SK-N-SH (cell line): ENCODE measurements around the gene TMTC2. TPM values are rescaled to one million over a fixed set of nuclear protein-coding genes. Genes with fewer than 3 reads are reported as not detected.

Experiments
- CTCF ChIA-PET: fragments of 300-600, 350-600 bp; formaldehyde crosslinking; extraction: SDS; loops from one replicate; lab custom pipeline; 2021; lab: Yijun Ruan, JAX
- POLR2A ChIA-PET: fragments of 350-600 bp; sonication (Branson Sonifier 250); formaldehyde crosslinking; extraction: SDS; loops from one replicate; lab custom pipeline; 2020; ENCODE audit warnings: antibody characterized with exemption, inconsistent platforms; lab: Yijun Ruan, JAX
- DNase-seq: peaks from one replicate; pipeline ENCODE4 v3.0.0; 2012
- H2AFZ ChIP-seq: fragments of 200-600 bp; sonication (generic); 2 replicates; pipeline ENCODE4 v1.8.1; 2016; ENCODE audit warnings: antibody characterized with exemption, mild to moderate bottlenecking, low read depth
- H3F3A ChIP-seq: fragments of 200-600 bp; sonication (generic); replicated peaks from 2 replicates; pipeline ENCODE3; 2016; ENCODE audit warnings: antibody characterized with exemption, mild to moderate bottlenecking; ENCODE audit not compliant: insufficient read depth
- H3K27ac ChIP-seq, 2 experiments: fragments of 200-500 bp in 1 of 2; fragments of 200-600 bp in 1 of 2; sonication (Bioruptor generic) in 1 of 2; sonication (generic), shearing (Covaris generic) in 1 of 2; 2 replicates each; pipeline versions ENCODE4 v1.5.1 to v1.6.1; 2014 to 2016; ENCODE audit warnings: low read depth in 2 of 2, inconsistent platforms in 1 of 2, low read length in 1 of 2, mild to moderate bottlenecking in 1 of 2, mixed read lengths in 1 of 2
- H3K27me3 ChIP-seq: fragments of 200-600 bp; sonication (generic), shearing (Covaris generic); 2 replicates; pipeline ENCODE4 v1.6.1; 2016; ENCODE audit warnings: mixed run types; ENCODE audit not compliant: insufficient read depth
- H3K36me3 ChIP-seq, 2 experiments: fragments of 200-500 bp in 1 of 2; fragments of 200-600 bp in 1 of 2; sonication (Bioruptor generic) in 1 of 2; sonication (generic) in 1 of 2; replicated peaks in 1 of 2; 2 replicates each; pipeline versions ENCODE3 to v1.5.1; 2014 to 2016; ENCODE audit warnings: low read length in 1 of 2, mild to moderate bottlenecking in 1 of 2; ENCODE audit not compliant: insufficient read depth in 2 of 2, control insufficient read depth in 1 of 2
- H3K4me1 ChIP-seq, 2 experiments: fragments of 200-500 bp in 1 of 2; fragments of 200-600 bp in 1 of 2; sonication (Bioruptor generic) in 1 of 2; sonication (generic), shearing (Covaris generic) in 1 of 2; 2 replicates each; pipeline versions ENCODE4 v1.5.1 to v1.6.1; 2014 to 2016; ENCODE audit warnings: low read depth in 1 of 2, low read length in 1 of 2, mixed run types in 1 of 2; ENCODE audit not compliant: insufficient read depth in 2 of 2, control insufficient read depth in 1 of 2
- H3K4me2 ChIP-seq: fragments of 200-600 bp; sonication (generic), shearing (Covaris generic); 2 replicates; pipeline ENCODE4 v1.6.1; 2017; ENCODE audit warnings: mixed run types
- H3K4me3 ChIP-seq, 2 experiments: fragments of 200-500 bp in 1 of 2; fragments of 200-600 bp in 1 of 2; sonication (Bioruptor generic) in 1 of 2; sonication (generic), shearing (Covaris generic) in 1 of 2; 2 replicates each; pipeline versions ENCODE4 v1.5.1 to v1.8.1; 2014 to 2016; ENCODE audit warnings: low read depth in 2 of 2, inconsistent platforms in 1 of 2, low read length in 1 of 2, mild to moderate bottlenecking in 1 of 2, mixed read lengths in 1 of 2, moderate library complexity in 1 of 2
- H3K79me2 ChIP-seq: fragments of 200-600 bp; sonication (generic); 2 replicates; pipeline ENCODE4 v1.8.1; 2017; ENCODE audit warnings: mild to moderate bottlenecking; ENCODE audit not compliant: insufficient read depth
- H3K9ac ChIP-seq: fragments of 200-600 bp; sonication (generic); 2 replicates; pipeline ENCODE4 v1.6.1; 2017; ENCODE audit warnings: mixed run types
- H3K9me2 ChIP-seq: fragments of 200-600 bp; sonication (generic); 2 replicates; pipeline ENCODE4 v1.6.1; 2017; ENCODE audit warnings: mixed run types
- H3K9me3 ChIP-seq: fragments of 200-600 bp; sonication (generic); 2 replicates; pipeline ENCODE4 v1.6.1; 2017; ENCODE audit warnings: mixed run types, mild to moderate bottlenecking, moderate library complexity
- H4K20me1 ChIP-seq: fragments of 200-600 bp; sonication (generic); 2 replicates; pipeline ENCODE4 v1.6.1; 2017; ENCODE audit warnings: mild to moderate bottlenecking, mixed run types; ENCODE audit not compliant: insufficient read depth
- CHD2 ChIP-seq: fragments of 150-350 bp; IDR thresholded peaks from 2 replicates; pipeline ENCODE4 v1.6.1; 2018; ENCODE audit warnings: low read length; ENCODE audit not compliant: partially characterized antibody
- EP300 ChIP-seq, 2 experiments: IDR thresholded peaks; 2 replicates each; pipeline versions ENCODE4 v1.4.0 to v1.6.1; 2012; ENCODE audit warnings: borderline replicate concordance in 1 of 2, low read depth in 1 of 2, low read length in 1 of 2
- FOSL2 ChIP-seq: IDR thresholded peaks from 2 replicates; pipeline ENCODE4 v1.4.0; 2012; ENCODE audit warnings: low read depth, mild to moderate bottlenecking, moderate library complexity, borderline replicate concordance
- FOXJ3 ChIP-seq: sonication (generic); formaldehyde crosslinking; IDR thresholded peaks from 2 replicates; pipeline ENCODE4 v1.5.1; 2020; ENCODE audit warnings: mild to moderate bottlenecking, missing genetic modification reagents
- GABPA ChIP-seq: IDR thresholded peaks from 2 replicates; pipeline ENCODE4 v1.4.0; 2012; ENCODE audit warnings: low read depth, mild to moderate bottlenecking
- JUND ChIP-seq: IDR thresholded peaks from 2 replicates; pipeline ENCODE4 v1.4.0; 2012
- MEF2A ChIP-seq: IDR thresholded peaks from 2 replicates; pipeline ENCODE4 v1.4.0; 2012; ENCODE audit warnings: low read depth, borderline replicate concordance
- NFIC ChIP-seq: IDR thresholded peaks from 2 replicates; pipeline ENCODE4 v1.4.0; 2012; ENCODE audit warnings: borderline replicate concordance
- POLR2AphosphoS5 ChIP-seq: IDR thresholded peaks from 2 replicates; pipeline ENCODE4 v1.6.1; 2012; ENCODE audit warnings: low read depth, low read length
- RAD21 ChIP-seq: IDR thresholded peaks from 2 replicates; pipeline ENCODE4 v1.6.1; 2012; ENCODE audit warnings: mild to moderate bottlenecking, low read length
- RXRA ChIP-seq: IDR thresholded peaks from 2 replicates; pipeline ENCODE4 v1.4.0; 2012; ENCODE audit warnings: low read depth, mild to moderate bottlenecking, borderline replicate concordance
- SIN3A ChIP-seq: IDR thresholded peaks from 2 replicates; pipeline ENCODE4 v1.6.1; 2012; ENCODE audit warnings: low read depth, mild to moderate bottlenecking, low read length, moderate library complexity, borderline replicate concordance
- TAF1 ChIP-seq: IDR thresholded peaks from 2 replicates; pipeline ENCODE4 v1.6.1; 2012; ENCODE audit warnings: low read depth, mild to moderate bottlenecking, low read length, moderate library complexity, borderline replicate concordance
- TCF12 ChIP-seq: IDR thresholded peaks from 2 replicates; pipeline ENCODE4 v1.4.0; 2012
- YY1 ChIP-seq: IDR thresholded peaks from 2 replicates; pipeline ENCODE4 v1.4.0; 2012; ENCODE audit warnings: low read depth, mild to moderate bottlenecking
- WGBS: methylation state at CpG from one replicate; pipeline ENCODE4 v1.1.6; 2017; ENCODE audit warnings: low lambda C conversion rate; 5-methylcytosine and 5-hydroxymethylcytosine counted together
- polyA plus RNA-seq, 3 experiments: library from polyadenylated mRNA; depleted of rRNA; stranded (reverse); fragments of >200 nt; gene quantifications; 2 replicates each; pipeline ENCODE4 v1.2.3, GENCODE V29; 2012
- TF ChIP-seq, protein P1 (sequence below): fragments of 150-350 bp; IDR thresholded peaks from 2 replicates; pipeline ENCODE4 v1.6.1; 2016; ENCODE audit warnings: mild to moderate bottlenecking, low read depth, low read length
- TF ChIP-seq, protein P2 (sequence below): fragments of 200-600 bp; sonication (generic); IDR thresholded peaks from 2 replicates; pipeline ENCODE4 v1.6.1; 2017; ENCODE audit warnings: antibody characterized with exemption, mild to moderate bottlenecking, moderate library complexity
- TF ChIP-seq, protein P3 (sequence below): IDR thresholded peaks from 2 replicates; pipeline ENCODE4 v1.4.0; 2012; ENCODE audit warnings: low read depth, borderline replicate concordance
- TF ChIP-seq, protein P4 (sequence below): fragments of 150-350 bp; IDR thresholded peaks from 2 replicates; pipeline ENCODE4 v1.6.1; 2017; ENCODE audit warnings: antibody characterized with exemption, low read length, low read depth, borderline replicate concordance
- TF ChIP-seq, protein P5 (sequence below): IDR thresholded peaks from 2 replicates; pipeline ENCODE4 v1.4.0; 2012; ENCODE audit warnings: low read depth
- TF ChIP-seq, protein P6 (sequence below): IDR thresholded peaks from 2 replicates; pipeline ENCODE4 v1.4.0; 2012; ENCODE audit warnings: low read depth, borderline replicate concordance

Gene TMTC2
- polyA plus RNA-seq, 1 of the 3 experiments (the other 2 are of a cell fraction) = 4.1 TPM

DNA sequence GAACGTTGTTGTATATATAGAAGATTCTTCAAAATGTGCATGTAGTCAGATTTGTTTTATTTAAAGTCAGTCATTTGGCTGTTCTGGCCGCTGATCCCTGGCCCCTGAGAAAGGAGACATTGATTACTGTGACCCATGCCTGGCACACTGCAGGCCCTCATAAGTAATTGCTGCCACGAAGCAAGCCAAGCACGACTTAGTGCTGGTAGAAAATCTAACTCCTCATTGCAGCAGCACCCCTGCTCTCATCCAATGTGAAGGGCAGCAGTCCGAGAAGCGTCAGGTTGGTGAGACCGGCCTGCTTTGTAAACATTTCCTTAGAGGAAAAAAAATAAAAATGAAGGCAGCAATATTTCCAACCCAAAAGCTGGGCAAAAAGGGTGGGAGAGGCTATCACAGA, 22.8 kb upstream of the TMTC2 start (continued):
- TF ChIP-seq POLR2AphosphoS5 (no peak), FOSL2 (no peak), MEF2A (no peak), TCF12 (no peak)

DNA sequence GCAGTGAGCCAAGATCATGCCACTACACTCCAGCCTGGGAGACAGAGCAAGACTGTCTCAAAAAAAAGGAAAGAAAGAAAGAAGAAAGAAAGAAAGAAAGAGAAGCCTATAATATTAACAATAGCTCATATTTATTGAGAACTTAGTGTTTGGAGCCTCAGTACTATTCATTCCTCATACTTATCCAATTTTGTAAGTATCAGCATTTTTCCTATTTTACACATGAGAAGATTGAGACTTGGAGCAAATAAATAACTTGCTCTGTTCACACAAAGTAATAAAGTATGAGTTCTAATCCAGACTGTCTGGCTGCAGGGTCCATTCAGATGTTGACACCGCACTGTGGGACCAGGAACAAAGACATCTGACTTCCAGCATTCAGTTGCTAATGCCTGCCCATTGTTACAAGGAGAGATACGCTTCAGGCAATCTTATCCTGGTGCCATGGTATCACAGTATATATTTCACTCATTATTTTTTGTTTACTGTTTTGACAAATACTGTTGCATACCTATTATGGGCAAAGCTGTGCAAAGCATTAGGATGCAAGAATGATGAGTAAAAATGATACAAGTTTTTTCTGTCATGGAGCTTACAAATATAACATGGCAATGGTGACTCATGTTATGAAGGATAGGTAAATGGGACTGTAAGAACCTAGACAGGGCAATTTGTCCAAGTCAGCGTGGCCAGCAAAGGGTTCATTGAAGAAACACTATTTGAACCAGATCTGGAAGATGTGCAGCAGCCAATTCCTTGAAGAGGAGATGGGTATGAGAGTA, 21.4 kb upstream of the TMTC2 start:
- Histone ChIP-seq H3K4me1 (no peaks in the 10 kb centered on the region; a peak in 1 of 4 replicates), H3K27me3 (no peaks in the 10 kb centered on the region), H3K79me2 (no peaks in the 10 kb centered on the region), H3K27ac (no peak overlapping the region), H3K36me3 (no peaks in the 10 kb centered on the region), H3K9me2 (no peaks in the 10 kb centered on the region), H2AFZ (no peak overlapping the region), H3F3A (no peaks in the 10 kb centered on the region), H3K9ac (no peak overlapping the region), H3K4me3 (no peak overlapping the region), H4K20me1 (no peaks in the 10 kb centered on the region), H3K9me3 (no peaks in the 10 kb centered on the region), H3K4me2 (no peak overlapping the region)
- 58% methylated on average over 3 of the region's 3 CpGs for WGBS
- no peak for DNase-seq
- POLR2A ChIA-PET = no interaction called here
- no peak for TF ChIP-seq EP300 (IDR thresholded peaks at IDR 0.05; ENCODE audit: borderline replicate concordance in 1 of 2, low read depth in 1 of 2, low read length in 1 of 2)
- no peak for TF ChIP-seq CHD2
- TF ChIP-seq RAD21 = no peak
- no peak for TF ChIP-seq GABPA
- TF ChIP-seq, protein P1, sequence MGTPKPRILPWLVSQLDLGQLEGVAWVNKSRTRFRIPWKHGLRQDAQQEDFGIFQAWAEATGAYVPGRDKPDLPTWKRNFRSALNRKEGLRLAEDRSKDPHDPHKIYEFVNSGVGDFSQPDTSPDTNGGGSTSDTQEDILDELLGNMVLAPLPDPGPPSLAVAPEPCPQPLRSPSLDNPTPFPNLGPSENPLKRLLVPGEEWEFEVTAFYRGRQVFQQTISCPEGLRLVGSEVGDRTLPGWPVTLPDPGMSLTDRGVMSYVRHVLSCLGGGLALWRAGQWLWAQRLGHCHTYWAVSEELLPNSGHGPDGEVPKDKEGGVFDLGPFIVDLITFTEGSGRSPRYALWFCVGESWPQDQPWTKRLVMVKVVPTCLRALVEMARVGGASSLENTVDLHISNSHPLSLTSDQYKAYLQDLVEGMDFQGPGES = no peak
- TF ChIP-seq SIN3A = no peak
- TF ChIP-seq, protein P2, sequence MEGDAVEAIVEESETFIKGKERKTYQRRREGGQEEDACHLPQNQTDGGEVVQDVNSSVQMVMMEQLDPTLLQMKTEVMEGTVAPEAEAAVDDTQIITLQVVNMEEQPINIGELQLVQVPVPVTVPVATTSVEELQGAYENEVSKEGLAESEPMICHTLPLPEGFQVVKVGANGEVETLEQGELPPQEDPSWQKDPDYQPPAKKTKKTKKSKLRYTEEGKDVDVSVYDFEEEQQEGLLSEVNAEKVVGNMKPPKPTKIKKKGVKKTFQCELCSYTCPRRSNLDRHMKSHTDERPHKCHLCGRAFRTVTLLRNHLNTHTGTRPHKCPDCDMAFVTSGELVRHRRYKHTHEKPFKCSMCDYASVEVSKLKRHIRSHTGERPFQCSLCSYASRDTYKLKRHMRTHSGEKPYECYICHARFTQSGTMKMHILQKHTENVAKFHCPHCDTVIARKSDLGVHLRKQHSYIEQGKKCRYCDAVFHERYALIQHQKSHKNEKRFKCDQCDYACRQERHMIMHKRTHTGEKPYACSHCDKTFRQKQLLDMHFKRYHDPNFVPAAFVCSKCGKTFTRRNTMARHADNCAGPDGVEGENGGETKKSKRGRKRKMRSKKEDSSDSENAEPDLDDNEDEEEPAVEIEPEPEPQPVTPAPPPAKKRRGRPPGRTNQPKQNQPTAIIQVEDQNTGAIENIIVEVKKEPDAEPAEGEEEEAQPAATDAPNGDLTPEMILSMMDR = no peak
- TF ChIP-seq POLR2AphosphoS5 = no peak
- TF ChIP-seq NFIC = no peak
- no peak for TF ChIP-seq TAF1
- no peak for TF ChIP-seq MEF2A
- TF ChIP-seq YY1 = no peak
- TF ChIP-seq, protein P3, sequence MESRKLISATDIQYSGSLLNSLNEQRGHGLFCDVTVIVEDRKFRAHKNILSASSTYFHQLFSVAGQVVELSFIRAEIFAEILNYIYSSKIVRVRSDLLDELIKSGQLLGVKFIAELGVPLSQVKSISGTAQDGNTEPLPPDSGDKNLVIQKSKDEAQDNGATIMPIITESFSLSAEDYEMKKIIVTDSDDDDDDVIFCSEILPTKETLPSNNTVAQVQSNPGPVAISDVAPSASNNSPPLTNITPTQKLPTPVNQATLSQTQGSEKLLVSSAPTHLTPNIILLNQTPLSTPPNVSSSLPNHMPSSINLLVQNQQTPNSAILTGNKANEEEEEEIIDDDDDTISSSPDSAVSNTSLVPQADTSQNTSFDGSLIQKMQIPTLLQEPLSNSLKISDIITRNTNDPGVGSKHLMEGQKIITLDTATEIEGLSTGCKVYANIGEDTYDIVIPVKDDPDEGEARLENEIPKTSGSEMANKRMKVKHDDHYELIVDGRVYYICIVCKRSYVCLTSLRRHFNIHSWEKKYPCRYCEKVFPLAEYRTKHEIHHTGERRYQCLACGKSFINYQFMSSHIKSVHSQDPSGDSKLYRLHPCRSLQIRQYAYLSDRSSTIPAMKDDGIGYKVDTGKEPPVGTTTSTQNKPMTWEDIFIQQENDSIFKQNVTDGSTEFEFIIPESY = no peak
- TF ChIP-seq FOXJ3 (CRISPR knock-in tag) = no peak
- TF ChIP-seq, protein P4, sequence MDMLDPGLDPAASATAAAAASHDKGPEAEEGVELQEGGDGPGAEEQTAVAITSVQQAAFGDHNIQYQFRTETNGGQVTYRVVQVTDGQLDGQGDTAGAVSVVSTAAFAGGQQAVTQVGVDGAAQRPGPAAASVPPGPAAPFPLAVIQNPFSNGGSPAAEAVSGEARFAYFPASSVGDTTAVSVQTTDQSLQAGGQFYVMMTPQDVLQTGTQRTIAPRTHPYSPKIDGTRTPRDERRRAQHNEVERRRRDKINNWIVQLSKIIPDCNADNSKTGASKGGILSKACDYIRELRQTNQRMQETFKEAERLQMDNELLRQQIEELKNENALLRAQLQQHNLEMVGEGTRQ = no peak
- no peak for TF ChIP-seq TCF12
- TF ChIP-seq, protein P5, sequence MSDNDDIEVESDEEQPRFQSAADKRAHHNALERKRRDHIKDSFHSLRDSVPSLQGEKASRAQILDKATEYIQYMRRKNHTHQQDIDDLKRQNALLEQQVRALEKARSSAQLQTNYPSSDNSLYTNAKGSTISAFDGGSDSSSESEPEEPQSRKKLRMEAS = no peak
- TF ChIP-seq RXRA = no peak
- TF ChIP-seq JUND = no peak
- TF ChIP-seq, protein P6, sequence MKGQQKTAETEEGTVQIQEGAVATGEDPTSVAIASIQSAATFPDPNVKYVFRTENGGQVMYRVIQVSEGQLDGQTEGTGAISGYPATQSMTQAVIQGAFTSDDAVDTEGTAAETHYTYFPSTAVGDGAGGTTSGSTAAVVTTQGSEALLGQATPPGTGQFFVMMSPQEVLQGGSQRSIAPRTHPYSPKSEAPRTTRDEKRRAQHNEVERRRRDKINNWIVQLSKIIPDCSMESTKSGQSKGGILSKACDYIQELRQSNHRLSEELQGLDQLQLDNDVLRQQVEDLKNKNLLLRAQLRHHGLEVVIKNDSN = no peak
- CTCF ChIA-PET = interaction anchor here (1.5 kb wide), 1 partner anchor 20 kb away, joined by 4 read pairs; no protein-coding TSS in a partner anchor
